ENCODE measurements around the gene DCK.
"Not testable (repeated sequence)": the region's sequence is repeated elsewhere in the genome, so short reads cannot be mapped to it uniquely, and the experiment has no call there.

DCK gene

DNA sequence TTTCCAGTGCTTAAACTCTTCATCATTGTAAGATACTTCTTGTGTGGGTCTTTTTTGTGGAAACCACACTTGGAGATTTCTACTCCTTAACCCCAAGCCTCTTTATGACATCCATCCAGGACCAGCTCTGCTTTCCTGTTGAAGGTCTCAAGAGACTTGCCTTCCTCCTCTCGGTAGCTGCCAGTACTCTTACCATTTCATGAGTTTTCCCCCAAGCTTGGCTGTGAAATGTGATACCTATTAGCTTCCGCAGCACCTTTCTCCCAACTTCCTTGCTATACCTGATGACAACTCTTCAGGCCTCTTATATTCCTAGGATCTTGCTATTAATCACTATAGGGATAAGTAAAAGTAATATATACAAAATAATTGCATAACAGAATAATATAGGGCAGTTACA, 1.9 kb upstream of the DCK start:
- DNase-seq (ENCODE audit: insufficient read length, low spot score): no peak
- no peak for TF ChIP-seq POLR2A (IDR thresholded peaks at IDR 0.05; ENCODE audit: low read depth, low read length)
- FAIRE-seq: no peak

DNA sequence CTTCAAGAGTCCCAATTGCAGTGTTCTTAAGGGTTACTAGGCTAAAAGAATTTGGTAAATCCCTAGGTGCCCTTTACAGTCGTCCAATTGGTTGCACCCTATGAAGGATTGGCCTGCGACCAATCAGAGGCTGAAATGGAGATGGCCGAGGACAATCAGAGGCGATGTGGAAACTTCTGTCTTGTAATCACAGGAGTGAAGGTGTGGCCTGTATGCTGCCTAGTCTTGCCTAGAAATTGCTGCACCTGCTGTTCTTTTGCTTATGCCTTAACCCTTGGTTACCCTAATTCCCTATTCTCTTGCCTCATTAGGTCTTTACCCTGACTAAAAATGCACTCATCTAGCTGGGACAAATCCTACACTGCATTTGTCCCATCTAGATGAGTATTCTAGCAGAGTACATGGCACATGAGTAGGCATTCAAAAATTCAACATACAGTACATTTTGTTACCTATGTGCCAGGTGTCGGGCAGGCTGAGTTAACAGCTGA, 1.0 kb upstream of the DCK start:
- no peak for DNase-seq (ENCODE audit: insufficient read length, low spot score)
- TF ChIP-seq POLR2A (IDR thresholded peaks at IDR 0.05; ENCODE audit: low read depth, low read length): no peak
- no peak for FAIRE-seq

DNA sequence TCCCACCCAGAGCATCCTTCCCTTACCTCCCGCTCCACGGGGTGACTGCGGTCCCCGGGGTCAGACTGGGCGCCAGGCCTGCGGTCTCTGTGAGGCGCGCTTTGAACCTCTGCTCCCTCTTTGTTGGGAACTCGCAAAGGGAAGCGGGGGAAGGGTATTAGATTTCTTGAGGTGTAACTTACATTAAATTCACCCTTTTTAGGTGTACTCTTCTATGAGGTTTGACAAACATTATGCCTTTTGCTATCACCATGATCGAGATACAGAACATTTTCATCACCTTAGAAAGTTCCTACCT, 569 bp downstream of the DCK start:
- DNase-seq (ENCODE audit: insufficient read length, low spot score): no peak
- TF ChIP-seq POLR2A (IDR thresholded peaks at IDR 0.05; ENCODE audit: low read depth, low read length): no peak
- FAIRE-seq: no peak

DNA sequence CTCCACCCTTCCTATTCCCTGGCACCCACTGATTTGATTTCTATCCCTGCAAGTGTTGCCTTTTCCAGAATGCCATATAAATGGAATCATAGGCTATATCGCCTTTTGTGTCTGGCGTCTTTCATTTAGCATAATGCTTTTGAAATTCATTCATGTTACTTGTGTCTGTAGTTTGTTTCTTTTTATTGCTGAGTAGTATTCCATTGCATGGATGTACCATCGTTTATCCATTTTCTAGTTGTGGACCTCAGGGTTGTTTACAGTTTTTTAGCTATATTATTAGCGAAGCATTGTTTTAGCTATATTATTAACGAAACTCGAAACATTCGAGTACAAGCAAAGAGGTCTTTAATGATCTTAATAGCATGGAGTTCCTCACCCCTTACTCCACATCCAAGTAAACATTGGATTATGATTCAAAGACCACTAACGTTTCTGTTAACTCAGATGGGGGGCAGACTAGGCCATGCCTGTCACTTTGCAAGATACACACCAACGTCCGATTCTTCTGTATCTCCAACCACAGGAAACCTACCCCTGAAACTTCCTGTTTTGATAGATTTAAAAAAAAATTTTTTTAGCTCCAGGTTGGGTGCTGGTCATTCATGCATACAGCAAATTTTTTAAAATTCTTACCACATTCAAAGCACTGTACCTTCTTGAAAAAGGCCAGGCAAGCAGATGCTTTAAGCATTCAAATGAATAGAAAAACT, 1.1 kb downstream of the DCK start:
- FAIRE-seq: no peak
- TF ChIP-seq POLR2A (IDR thresholded peaks at IDR 0.05; ENCODE audit: low read depth, low read length): no peak
- no peak for DNase-seq (ENCODE audit: insufficient read length, low spot score)

DNA sequence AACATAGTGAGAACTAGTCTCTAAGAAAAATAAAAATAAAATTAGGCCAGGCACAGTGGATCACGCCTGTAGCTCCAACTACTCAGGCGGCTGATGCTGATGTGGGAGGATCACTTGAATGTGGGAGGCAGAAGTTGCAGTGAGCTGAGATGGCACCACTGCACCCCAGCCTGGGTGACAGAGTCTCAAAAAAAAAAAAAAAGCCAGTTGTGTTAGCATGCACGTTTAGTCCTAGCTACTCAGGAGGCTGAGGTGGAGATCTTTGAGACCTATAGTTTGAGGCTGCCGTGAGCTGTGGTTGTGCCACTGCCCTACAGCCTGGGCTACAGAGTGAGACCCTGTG, 2.5 kb downstream of the DCK start:
- FAIRE-seq: no peak

DNA sequence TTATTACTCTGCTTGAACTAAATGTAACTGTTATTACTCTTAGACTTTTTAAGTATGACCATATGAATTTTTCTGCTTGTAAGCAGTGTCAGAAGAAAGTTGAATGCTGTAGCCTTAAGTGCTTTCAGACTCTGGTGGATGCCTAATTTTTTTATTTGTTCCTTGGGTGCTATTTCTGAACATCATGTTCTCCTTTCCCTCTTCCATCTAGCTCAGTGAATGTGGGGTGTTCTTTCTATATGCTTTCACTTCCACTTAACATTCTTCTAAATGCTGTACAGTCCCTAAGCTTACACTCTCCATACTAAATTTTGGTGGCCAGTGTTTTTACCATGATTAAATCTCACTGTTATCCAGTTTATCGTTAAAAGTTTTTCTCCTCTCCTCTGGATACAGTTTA, 3.6 kb downstream of the DCK start:
- DNase-seq (ENCODE audit: insufficient read length, low spot score) (no peak), FAIRE-seq (no peak)
- TF ChIP-seq POLR2A (IDR thresholded peaks at IDR 0.05; ENCODE audit: low read depth, low read length): no peak

More for the DNA sequence above, 2.5 kb downstream of the DCK start:
- no peak for DNase-seq (ENCODE audit: insufficient read length, low spot score)
- TF ChIP-seq POLR2A (IDR thresholded peaks at IDR 0.05; ENCODE audit: low read depth, low read length): no peak

DNA sequence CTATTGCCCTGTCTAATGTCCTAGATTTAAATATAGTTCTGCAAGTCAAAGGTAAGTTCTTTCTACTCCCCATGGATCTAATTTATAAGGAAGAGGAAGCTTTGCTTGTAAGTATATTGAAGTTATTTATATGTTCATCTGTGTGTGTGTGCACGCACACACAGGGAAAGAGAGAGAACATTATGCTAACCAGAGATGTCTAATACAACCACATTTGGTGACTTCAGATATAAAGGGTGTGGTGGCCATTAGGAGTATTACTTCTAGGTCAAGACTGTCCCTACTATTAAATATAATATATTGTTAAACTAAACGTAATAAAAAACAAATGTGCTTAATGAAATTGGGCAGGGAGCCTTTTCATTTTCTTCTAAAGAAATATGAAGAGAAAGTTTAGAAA, 4.1 kb downstream of the DCK start:
- TF ChIP-seq POLR2A (IDR thresholded peaks at IDR 0.05; ENCODE audit: low read depth, low read length): no peak
- FAIRE-seq (no peak), DNase-seq (ENCODE audit: insufficient read length, low spot score) (no peak)

DNA sequence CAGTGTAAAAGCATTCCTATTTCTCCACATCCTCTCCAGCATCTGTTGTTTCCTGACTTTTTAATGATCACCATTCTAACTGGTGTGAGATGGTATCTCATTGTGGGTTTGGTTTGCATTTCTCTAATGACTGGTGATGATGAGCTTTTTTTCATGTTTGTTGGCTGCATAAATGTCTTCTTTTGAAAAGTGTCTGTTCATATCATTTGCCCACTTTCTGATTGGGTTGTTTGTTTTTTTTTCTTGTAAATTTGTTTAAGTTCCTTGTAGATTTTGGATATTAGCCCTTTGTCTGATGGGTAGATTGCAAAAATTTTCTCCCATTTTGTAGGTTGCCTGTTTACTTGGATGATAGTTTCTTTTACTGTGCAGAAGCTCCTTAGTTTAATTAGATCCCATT, 6.2 kb downstream of the DCK start:
- FAIRE-seq: not testable (repeated sequence)

DNA sequence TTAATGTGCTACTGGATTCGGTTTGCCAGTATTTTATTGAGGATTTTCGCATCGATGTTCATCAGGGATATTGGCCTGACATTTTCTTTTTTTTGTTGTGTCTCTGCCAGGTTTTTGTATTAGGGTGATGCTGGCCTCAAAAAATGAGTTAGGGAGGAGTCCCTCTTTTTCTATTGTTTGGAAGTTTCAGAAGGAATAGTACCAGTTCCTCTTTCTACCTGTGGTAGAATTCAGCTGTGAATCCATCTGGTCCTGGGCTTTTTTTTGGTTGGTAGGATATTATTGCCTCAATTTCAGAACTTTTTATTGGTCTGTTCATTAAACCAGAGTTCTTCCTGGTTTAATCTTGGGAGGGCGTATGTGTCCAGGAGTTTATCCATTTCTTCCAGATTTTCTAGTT, 7.9 kb downstream of the DCK start:
- FAIRE-seq; DNase-seq (ENCODE audit: insufficient read length, low spot score): not testable (repeated sequence)

More for the DNA sequence above, 6.2 kb downstream of the DCK start:
- DNase-seq (ENCODE audit: insufficient read length, low spot score): not testable (repeated sequence)

DNA sequence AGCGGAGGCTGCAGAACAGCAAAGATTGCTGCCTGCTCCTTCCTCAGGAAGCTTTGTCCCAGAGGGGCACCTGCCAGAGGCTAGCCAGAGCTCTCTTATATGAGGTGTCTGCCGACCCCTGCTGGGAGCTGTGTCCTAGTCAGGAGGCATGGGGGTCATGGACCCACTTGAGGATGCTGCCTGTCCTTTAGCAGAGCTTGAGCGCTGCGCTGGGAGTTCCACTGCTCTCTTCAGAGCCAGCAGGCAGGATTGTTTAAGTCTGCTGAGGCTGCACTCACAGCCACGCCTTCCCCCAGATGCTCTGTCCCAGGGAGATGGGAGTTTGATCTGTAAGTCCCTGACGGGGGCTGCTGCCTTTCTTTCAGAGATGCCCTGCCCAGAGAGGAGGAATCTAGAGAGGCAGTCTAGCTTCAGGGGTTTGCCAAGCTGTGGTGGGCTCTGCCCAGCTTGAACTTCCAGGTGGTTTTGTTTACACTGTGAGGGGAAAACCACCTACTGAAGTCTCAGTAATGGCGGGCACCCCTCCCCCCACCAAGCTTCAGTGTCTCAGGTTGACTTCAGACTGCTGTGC, 10.9 kb downstream of the DCK start:
- TF ChIP-seq POLR2A (IDR thresholded peaks at IDR 0.05; ENCODE audit: low read depth, low read length): no peak
- FAIRE-seq: no peak
- DNase-seq (ENCODE audit: insufficient read length, low spot score): no peak

DNA sequence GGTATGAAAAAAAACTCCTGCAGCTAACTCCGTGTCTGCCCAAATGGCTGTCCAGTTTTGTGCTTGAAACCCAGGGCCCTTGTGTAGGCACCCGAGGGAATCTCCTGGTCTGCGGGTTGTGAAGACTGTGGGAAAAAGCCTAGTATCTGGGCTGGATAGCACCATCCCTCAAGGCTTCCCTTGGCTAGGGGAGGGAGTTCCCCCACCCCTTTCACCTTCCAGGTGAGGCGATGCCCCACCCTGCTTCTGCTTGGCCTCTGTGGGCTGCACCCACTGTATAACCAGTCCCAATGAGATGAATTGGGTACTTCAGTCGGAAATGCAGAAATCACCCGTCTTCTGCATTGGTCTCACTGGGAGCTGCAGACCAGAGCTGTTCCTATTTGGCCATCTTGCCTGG, 11.6 kb downstream of the DCK start:
- not testable (repeated sequence) for DNase-seq (ENCODE audit: insufficient read length, low spot score); FAIRE-seq

DNA sequence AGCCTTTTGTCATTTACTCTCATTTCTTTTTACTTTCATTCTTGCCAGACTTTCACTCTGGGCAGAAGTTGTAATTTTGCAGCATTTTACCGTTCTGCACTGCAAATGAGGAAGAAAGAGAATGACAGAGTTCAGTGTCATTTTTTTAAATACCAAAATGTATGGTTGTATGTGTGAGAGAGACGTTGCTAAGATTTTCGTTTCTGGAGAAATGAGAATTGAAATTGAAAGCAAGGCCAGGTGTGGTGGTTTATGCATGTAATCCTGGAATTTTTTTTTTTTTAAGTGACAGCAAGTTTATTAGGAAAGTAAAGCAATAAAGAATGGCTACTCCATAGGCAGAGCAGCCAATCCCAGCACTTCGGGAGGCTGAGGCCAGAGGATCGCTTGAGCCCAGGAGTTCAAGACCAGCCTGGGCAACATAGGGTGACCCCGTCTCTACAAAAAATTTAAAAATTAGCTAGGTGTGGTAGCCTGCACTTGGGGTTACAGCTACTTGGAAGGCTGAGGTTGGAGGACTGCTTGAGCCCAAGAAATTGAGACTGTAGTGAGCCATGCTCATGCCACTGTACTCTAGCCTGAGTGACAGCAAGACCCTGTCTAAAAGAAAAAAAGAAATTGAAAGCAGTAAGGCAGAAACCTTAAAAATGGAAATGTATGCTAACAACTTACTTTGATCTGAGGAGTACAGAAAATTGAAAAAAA, 12.9 kb downstream of the DCK start:
- FAIRE-seq (no peak), DNase-seq (ENCODE audit: insufficient read length, low spot score) (no peak)
- no peak for TF ChIP-seq POLR2A (IDR thresholded peaks at IDR 0.05; ENCODE audit: low read depth, low read length)

DNA sequence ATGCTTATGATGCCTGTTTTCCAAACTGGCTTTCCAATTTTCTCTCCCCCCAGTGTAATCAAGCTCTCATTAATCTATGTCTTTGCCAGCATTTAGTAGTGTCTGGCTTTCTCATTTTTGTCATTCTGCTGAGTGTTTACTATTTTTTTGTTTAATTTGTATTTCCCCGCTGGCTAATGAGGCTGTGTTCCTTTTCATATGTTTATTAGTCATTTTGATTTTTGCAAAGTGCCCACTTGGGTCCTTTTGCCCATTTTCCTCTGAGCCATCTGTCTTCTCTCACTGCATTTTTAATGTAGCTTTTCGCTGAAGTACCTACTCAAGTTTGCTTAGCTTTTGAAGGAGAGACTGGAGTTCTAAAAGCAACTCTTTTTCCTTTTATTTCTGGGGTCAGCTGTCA, 14.7 kb downstream of the DCK start:
- no peak for TF ChIP-seq POLR2A (IDR thresholded peaks at IDR 0.05; ENCODE audit: low read depth, low read length)
- DNase-seq (ENCODE audit: insufficient read length, low spot score) (no peak), FAIRE-seq (no peak)

DNA sequence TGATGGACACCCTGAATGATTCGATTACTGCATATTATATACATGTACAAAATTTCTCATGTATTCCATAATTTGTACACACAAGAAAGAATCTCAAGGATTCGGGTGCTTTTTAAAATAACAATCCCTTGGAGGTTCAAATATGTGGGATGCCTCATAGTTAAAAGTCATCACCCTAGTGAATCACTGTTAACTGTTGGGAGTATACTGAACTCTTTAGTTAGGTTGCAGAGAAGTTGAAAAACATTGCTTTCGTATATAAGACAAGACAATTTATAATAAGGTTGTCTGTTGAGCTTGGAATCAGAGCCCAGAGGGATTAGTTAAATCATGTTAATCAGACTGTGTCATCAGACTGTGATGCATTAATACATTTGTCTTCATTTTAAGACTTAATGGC, 15.6 kb downstream of the DCK start:
- no peak for TF ChIP-seq POLR2A (IDR thresholded peaks at IDR 0.05; ENCODE audit: low read depth, low read length)
- DNase-seq (ENCODE audit: insufficient read length, low spot score): no peak
- FAIRE-seq: no peak

DNA sequence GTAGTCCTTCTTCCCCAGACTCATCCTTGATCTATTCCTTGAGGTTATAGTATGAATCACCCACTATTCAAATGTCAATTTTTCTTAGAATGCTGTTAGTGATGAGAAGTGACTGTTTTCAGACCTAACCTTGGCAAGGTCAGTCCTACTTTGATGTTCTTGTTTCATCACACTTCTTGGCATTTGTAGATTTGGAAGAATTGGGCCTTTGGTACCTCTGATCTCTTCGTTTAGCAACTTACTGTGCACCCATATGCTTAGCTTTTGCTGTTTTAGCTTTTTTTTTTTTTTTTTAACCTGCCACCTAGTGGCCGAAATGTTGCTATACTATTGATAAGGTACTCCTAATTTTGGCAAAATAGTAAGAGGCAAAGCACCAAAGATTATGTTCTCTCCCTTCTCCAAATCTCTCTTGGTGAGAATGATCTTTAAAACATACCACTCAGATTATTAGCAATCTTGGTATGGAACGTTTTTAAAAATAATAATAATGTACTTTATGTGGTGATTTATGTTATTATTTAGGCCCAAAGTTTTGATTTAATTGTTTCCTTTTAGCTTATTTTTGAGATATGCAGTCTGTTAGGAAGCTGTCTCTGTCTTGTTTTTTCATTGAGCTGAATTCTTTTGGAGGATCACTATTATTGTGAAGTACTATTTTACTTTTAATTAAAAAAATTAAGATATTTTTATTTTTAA, 16.6 kb downstream of the DCK start:
- no peak for TF ChIP-seq POLR2A (IDR thresholded peaks at IDR 0.05; ENCODE audit: low read depth, low read length)
- FAIRE-seq (no peak), DNase-seq (ENCODE audit: insufficient read length, low spot score) (no peak)

Measured in H54 (cell line).